ENCODE results near the gene CHRNB4. TPM values are rescaled to one million over a fixed set of nuclear protein-coding genes. Genes with fewer than 3 reads are reported as not detected.
A peak's percentile ranks its signal among the peaks of the same experiment; 100 is the strongest.
"Not testable (repeated sequence)": the region's sequence is repeated elsewhere in the genome, so short reads cannot be mapped to it uniquely, and the experiment has no call there.

The CHRNB4 gene, protein sequence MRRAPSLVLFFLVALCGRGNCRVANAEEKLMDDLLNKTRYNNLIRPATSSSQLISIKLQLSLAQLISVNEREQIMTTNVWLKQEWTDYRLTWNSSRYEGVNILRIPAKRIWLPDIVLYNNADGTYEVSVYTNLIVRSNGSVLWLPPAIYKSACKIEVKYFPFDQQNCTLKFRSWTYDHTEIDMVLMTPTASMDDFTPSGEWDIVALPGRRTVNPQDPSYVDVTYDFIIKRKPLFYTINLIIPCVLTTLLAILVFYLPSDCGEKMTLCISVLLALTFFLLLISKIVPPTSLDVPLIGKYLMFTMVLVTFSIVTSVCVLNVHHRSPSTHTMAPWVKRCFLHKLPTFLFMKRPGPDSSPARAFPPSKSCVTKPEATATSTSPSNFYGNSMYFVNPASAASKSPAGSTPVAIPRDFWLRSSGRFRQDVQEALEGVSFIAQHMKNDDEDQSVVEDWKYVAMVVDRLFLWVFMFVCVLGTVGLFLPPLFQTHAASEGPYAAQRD
- 20.5 TPM for polyA plus RNA-seq (2012; ENCODE audit: insufficient read depth, insufficient read length, low read depth)

DNA sequence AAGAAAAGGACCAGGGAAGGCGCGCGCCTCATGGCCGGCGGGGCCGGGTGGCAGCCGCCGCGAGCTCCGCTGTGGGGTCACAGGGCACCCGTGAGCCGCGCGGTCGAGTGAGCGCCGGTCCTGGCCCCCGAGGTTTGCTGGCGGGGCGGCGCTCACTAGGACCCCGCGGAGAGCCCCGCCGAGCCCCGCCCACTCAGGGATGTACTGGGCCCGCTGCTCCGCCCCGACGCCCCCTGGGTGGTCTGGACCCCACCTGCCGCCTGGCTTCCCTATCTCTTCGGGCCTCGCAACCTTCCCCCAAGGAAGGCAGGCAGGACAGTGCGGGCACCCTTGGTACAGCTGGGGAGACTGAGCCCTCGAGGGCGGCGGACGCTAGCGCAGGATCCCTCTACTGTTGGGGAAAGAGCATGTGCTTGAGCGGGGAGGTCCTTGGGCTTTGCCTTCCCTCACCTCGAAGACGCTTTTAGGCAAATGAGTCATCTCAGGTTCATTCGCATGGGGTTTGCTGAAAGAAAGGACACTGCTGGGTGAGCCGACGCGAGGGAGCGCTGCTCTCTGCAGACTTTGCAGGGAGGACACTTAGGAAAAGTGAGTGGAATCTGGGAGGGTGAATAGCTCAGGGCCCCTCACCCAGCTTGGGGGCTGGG lies at the start of gene CHRNB4:
Gene CHRNB4 (minus strand): TSS at position 109 of the 647 bp plus-strand sequence. CDS start 77 bp downstream, at position 32.
- H3K9me3 ChIP-seq: no peaks in the 10 kb centered on the region
- no peaks in the 10 kb centered on the region for H3K27me3 ChIP-seq
- H3K4me1 ChIP-seq: peaks cover 30% of the 10 kb centered on the region
- H3K4me3 ChIP-seq (ENCODE audit: low read depth, low read length): peak within 1 kb of the TSS; percentile 88
- peaks cover 6% of the 10 kb centered on the region for H3K36me3 ChIP-seq
- peak; percentile 95 for DNase-seq
- TF ChIP-seq, protein P1, sequence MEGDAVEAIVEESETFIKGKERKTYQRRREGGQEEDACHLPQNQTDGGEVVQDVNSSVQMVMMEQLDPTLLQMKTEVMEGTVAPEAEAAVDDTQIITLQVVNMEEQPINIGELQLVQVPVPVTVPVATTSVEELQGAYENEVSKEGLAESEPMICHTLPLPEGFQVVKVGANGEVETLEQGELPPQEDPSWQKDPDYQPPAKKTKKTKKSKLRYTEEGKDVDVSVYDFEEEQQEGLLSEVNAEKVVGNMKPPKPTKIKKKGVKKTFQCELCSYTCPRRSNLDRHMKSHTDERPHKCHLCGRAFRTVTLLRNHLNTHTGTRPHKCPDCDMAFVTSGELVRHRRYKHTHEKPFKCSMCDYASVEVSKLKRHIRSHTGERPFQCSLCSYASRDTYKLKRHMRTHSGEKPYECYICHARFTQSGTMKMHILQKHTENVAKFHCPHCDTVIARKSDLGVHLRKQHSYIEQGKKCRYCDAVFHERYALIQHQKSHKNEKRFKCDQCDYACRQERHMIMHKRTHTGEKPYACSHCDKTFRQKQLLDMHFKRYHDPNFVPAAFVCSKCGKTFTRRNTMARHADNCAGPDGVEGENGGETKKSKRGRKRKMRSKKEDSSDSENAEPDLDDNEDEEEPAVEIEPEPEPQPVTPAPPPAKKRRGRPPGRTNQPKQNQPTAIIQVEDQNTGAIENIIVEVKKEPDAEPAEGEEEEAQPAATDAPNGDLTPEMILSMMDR (IDR thresholded peaks at IDR 0.05; ENCODE audit: low read depth, low read length): peak; percentile 44

GRCh38 chr15:78689626-78690025 lies 48.6 kb upstream of the CHRNB4 start:
- peaks cover 2% of the 10 kb centered on the region; the same call in 1 of the 2 replicates for H3K36me3 ChIP-seq
- H3K27me3 ChIP-seq: no peaks in the 10 kb centered on the region
- no peaks in the 10 kb centered on the region for H3K9me3 ChIP-seq
- no peak for DNase-seq
- H3K4me1 ChIP-seq: peaks cover 36% of the 10 kb centered on the region
- TF ChIP-seq, protein P1 (IDR thresholded peaks at IDR 0.05; ENCODE audit: low read depth, low read length): no peak
- H3K4me3 ChIP-seq (ENCODE audit: low read depth, low read length): no peak overlapping the region

GRCh38 chr15:78685925-78686324 lies 44.9 kb upstream of the CHRNB4 start:
- Histone ChIP-seq H3K4me3 (ENCODE audit: low read depth, low read length) (no peak overlapping the region), H3K4me1 (peaks cover 36% of the 10 kb centered on the region), H3K36me3 (peaks cover 2% of the 10 kb centered on the region; the same call in 1 of the 2 replicates), H3K9me3 (no peaks in the 10 kb centered on the region), H3K27me3 (no peaks in the 10 kb centered on the region)
- no peak for DNase-seq
- TF ChIP-seq, protein P1 (IDR thresholded peaks at IDR 0.05; ENCODE audit: low read depth, low read length): no peak

GRCh38 chr15:78685159-78685921 lies 44.3 kb upstream of the CHRNB4 start:
- Histone ChIP-seq H3K9me3 (no peaks in the 10 kb centered on the region), H3K4me1 (peaks cover 42% of the 10 kb centered on the region), H3K4me3 (ENCODE audit: low read depth, low read length) (no peak overlapping the region), H3K36me3 (peaks cover 2% of the 10 kb centered on the region; the same call in 1 of the 2 replicates), H3K27me3 (no peaks in the 10 kb centered on the region)
- peak; percentile 47 for DNase-seq
- TF ChIP-seq, protein P1 (IDR thresholded peaks at IDR 0.05; ENCODE audit: low read depth, low read length): no peak

DNA sequence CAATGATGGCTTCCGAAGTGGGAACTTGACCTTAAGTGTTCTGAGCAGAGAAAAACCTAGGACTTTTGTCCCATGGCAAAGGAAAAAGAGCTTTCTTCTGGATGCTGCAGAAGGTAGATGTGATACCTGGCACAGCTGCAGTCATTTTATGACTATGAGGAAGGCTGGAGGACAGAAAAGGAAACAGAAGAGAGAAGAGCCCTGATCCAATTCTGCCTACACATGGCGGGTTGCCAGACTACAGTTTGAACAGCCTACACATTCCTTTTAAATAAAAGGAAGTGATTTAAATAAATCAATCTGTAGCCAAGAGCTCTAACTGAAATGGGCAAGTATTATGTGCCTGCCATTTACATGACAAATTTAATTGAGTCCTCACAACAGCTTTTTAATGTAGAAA lies 43.6 kb upstream of the CHRNB4 start:
- no peak overlapping the region for H3K4me3 ChIP-seq (ENCODE audit: low read depth, low read length)
- no peaks in the 10 kb centered on the region for H3K27me3 ChIP-seq
- H3K9me3 ChIP-seq: no peaks in the 10 kb centered on the region
- H3K36me3 ChIP-seq: peaks cover 2% of the 10 kb centered on the region; the same call in 1 of the 2 replicates
- H3K4me1 ChIP-seq: peaks cover 46% of the 10 kb centered on the region
- no peak for DNase-seq
- TF ChIP-seq, protein P1 (IDR thresholded peaks at IDR 0.05; ENCODE audit: low read depth, low read length): no peak

- peaks cover 54% of the 10 kb centered on the region for H3K4me1 ChIP-seq
- not testable (repeated sequence) for H3K4me3 ChIP-seq (ENCODE audit: low read depth, low read length); DNase-seq; H3K36me3 ChIP-seq; H3K9me3 ChIP-seq; H3K27me3 ChIP-seq
Measured at GRCh38 chr15:78683599-78683998, 42.6 kb upstream of the CHRNB4 start.

All from BE2C (cell line).